HEK293T (cell line): ENCODE measurements around the gene TANC1.

ENCODE experiments used
- CTCF ChIA-PET: fragments of 350-600 bp; formaldehyde crosslinking; extraction: SDS; loops from one replicate; lab custom pipeline; 2021; ENCODE audit warnings: antibody characterized with exemption, inconsistent platforms; lab: Yijun Ruan, JAX
- POLR2A ChIA-PET: fragments of 350-600 bp; formaldehyde crosslinking; extraction: SDS; loops from one replicate; lab custom pipeline; 2020; ENCODE audit warnings: antibody characterized with exemption, inconsistent platforms; lab: Yijun Ruan, JAX
- DNase-seq: peaks from one replicate; pipeline ENCODE4 v3.0.0; 2012; ENCODE audit warnings: mixed read lengths; ENCODE audit errors: extremely low spot score
- ARNT ChIP-seq: fragments of 450-650 bp; IDR thresholded peaks from 2 replicates; pipeline ENCODE4 v1.6.1; 2017; ENCODE audit warnings: mild to moderate bottlenecking
- BHLHE40 ChIP-seq: fragments of 450-650 bp; IDR thresholded peaks from 2 replicates; pipeline ENCODE4 v1.6.1; 2016; ENCODE audit warnings: mild to moderate bottlenecking, moderate library complexity, borderline replicate concordance
- CTBP1 ChIP-seq: fragments of 450-650 bp; IDR thresholded peaks from 2 replicates; pipeline ENCODE4 v1.6.1; 2016; ENCODE audit warnings: borderline replicate concordance
- ELF4 ChIP-seq: fragments of 450-650 bp; IDR thresholded peaks from 2 replicates; pipeline ENCODE4 v1.6.1; 2017; ENCODE audit warnings: antibody characterized with exemption
- FOXA1 ChIP-seq: fragments of 450-650 bp; IDR thresholded peaks from 2 replicates; pipeline ENCODE4 v1.6.1; 2016; ENCODE audit warnings: mild to moderate bottlenecking
- FOXK2 ChIP-seq: fragments of 450-650 bp; IDR thresholded peaks from 2 replicates; pipeline ENCODE4 v1.6.1; 2016; ENCODE audit warnings: mild to moderate bottlenecking
- FOXM1 ChIP-seq: fragments of 450-650 bp; IDR thresholded peaks from 2 replicates; pipeline ENCODE4 v1.6.1; 2017; ENCODE audit warnings: mild to moderate bottlenecking, borderline replicate concordance
- HDGF ChIP-seq: fragments of 450-650 bp; IDR thresholded peaks from 2 replicates; pipeline ENCODE4 v1.6.1; 2017; ENCODE audit warnings: antibody characterized with exemption, borderline replicate concordance
- L3MBTL2 ChIP-seq: fragments of 450-650 bp; conservative IDR thresholded peaks from 2 replicates; pipeline ENCODE4 v1.6.1; 2016; ENCODE audit warnings: mild to moderate bottlenecking
- LEF1 ChIP-seq: fragments of 450-650 bp; IDR thresholded peaks from 2 replicates; pipeline ENCODE4 v1.6.1; 2017; ENCODE audit warnings: mild to moderate bottlenecking, borderline replicate concordance
- NFRKB ChIP-seq: fragments of 450-650 bp; IDR thresholded peaks from 2 replicates; pipeline ENCODE4 v1.6.1; 2016; ENCODE audit warnings: mild to moderate bottlenecking, moderate library complexity
- SP1 ChIP-seq: fragments of 450-650 bp; IDR thresholded peaks from 2 replicates; pipeline ENCODE4 v1.6.1; 2017
- SUZ12 ChIP-seq: fragments of 450-650 bp; IDR thresholded peaks from 2 replicates; pipeline ENCODE4 v1.6.1; 2016; ENCODE audit warnings: mild to moderate bottlenecking
- TARDBP ChIP-seq: fragments of 450-650 bp; IDR thresholded peaks from 2 replicates; pipeline ENCODE4 v1.6.1; 2016
- ZNF384 ChIP-seq: fragments of 450-650 bp; IDR thresholded peaks from 2 replicates; pipeline ENCODE4 v1.6.1; 2016
- TF ChIP-seq, protein P1 (sequence below): fragments of 450-650 bp; IDR thresholded peaks from 2 replicates; pipeline ENCODE4 v1.6.1; 2016

Gene TANC1

DNA sequence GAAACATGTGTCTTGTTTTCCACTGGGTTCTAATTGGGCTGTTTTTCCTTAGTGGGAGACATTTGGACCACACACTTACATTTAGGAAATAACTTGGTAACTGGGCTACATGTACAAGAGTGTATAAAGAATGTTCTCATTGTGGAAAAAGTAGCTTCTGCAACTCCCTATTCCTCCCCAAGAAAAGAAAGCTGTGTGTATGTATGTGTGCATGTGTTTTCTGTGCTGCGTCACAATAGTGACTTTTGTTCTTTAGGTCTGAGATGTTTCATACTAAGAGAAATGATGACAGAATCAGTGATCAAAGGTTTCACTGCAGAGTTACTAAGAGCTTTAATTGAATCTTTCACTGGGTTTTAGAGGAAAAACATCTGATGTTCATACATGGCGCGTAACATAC, 82.7 kb downstream of the TANC1 start:
- DNase-seq = no peak
- TF ChIP-seq ARNT (no peak), ELF4 (no peak), BHLHE40 (no peak), CTBP1 (no peak), L3MBTL2 (no peak), SP1 (no peak), SUZ12 (no peak)
- ChIA-PET POLR2A (no interaction called here), CTCF (interaction anchor here (0.6 to 0.9 kb wide), 4 partner anchors 25 to 121 kb away, joined by 3 to 10 read pairs (median 3); no protein-coding TSS in a partner anchor)

DNA sequence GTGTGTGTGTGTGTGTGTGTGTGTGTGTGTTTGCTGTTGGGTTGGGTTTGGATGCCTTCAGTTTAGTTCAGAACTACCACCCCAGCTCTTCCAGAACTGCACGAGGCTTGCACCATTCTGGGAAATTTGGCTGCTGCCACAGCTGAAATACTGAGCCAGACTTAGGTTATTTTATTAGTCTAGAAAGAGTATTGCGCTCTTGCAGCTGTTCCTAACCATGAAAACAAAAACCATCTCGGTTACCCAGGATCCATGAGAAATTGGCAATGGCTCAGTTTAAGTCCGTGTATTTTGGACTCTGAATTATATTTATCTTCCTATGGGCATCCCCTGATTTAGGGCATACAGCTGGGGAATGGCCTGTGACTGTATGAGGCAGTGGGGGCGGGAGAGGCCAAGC, 83.2 kb downstream of the TANC1 start:
- ChIA-PET POLR2A (no interaction called here), CTCF (interaction anchor here (0.6 to 0.9 kb wide), 4 partner anchors 26 to 122 kb away, joined by 3 to 10 read pairs (median 3); no protein-coding TSS in a partner anchor)
- TF ChIP-seq ZNF384 (no peak), FOXM1 (no peak), LEF1 (no peak), TARDBP (no peak), SP1 (no peak), L3MBTL2 (no peak), CTBP1 (no peak), HDGF (no peak), FOXK2 (no peak), FOXA1 (no peak), ARNT (no peak)
- no peak for DNase-seq

DNA sequence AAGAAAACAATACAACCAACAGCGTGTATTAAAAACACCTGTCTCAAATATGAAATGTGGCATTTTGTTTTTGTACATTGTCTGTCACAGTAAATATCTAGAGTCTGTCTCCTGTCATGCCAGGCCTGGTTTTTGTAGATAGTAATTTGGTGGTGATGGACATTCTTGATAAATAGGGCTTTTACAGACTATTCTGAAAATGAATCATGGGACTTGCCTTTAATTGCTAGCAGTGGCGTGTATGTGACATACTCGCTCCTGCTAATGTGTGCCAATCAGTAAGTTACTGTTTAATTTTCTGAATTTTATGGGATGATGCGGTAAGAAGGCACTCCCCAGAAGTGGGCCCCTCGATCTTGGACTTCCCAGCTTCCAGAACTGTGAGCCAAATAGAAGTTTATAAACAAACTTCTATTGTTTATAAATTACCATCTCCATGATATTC, 83.7 kb downstream of the TANC1 start:
- ChIA-PET CTCF (no interaction called here), POLR2A (no interaction called here)
- DNase-seq = no peak
- TF ChIP-seq FOXK2 (no peak), SUZ12 (no peak), FOXA1 (no peak), TARDBP (no peak)
- TF ChIP-seq, protein P1, sequence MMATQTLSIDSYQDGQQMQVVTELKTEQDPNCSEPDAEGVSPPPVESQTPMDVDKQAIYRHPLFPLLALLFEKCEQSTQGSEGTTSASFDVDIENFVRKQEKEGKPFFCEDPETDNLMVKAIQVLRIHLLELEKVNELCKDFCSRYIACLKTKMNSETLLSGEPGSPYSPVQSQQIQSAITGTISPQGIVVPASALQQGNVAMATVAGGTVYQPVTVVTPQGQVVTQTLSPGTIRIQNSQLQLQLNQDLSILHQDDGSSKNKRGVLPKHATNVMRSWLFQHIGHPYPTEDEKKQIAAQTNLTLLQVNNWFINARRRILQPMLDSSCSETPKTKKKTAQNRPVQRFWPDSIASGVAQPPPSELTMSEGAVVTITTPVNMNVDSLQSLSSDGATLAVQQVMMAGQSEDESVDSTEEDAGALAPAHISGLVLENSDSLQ = 0 out of 2 replicates have a peak, but pooled peaks have one; percentile 25

DNA sequence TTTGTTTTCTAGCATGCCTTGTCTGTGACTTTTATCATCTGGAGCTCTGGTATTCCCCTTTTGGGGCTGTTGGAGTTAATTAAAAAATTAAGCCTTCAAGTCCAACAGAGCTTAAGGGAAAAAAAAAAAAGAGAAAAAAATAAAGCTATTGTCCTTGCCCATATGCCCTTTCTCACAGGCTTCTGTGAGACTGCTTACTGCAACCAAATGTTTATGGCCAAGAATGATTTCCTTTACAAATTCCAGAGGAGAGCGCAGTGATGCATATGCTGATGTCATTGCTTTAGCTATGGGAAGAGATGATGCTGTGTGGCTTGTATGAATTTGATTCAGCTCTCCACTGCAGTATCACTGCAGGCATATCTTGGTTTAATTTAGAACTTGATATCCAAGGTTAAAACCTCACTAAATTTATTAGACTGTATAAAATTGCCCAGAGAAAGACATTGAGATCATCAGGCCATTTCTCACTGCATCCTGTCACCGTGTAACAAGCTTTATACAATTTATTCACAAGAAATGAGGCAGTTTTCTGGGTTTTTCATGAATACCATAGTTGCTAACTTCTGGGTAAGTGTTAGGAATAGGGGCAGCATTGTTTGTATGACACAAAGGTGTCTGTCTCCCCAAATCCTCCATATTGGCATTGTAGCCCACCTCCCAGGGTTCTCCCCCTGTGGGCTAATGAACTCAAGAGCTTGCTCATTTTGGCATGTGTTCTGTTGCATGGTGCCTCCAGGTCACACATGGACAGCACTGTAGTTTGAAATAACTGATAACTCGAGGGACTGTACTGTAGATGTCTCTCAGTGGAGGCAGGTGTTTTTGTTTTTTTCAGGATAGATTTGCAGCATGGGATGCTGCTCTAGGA, 85.0 kb downstream of the TANC1 start:
- CTCF ChIA-PET = interaction anchor here (0.6 to 1.4 kb wide), 3 partner anchors 9 to 535 kb away, joined by 3 to 4 read pairs (median 3); no protein-coding TSS in a partner anchor
- TF ChIP-seq FOXM1 = no peak
- TF ChIP-seq ARNT = no peak
- TF ChIP-seq ZNF384 = no peak
- TF ChIP-seq ELF4 = no peak
- no peak for TF ChIP-seq LEF1
- POLR2A ChIA-PET = no interaction called here
- no peak for DNase-seq

DNA sequence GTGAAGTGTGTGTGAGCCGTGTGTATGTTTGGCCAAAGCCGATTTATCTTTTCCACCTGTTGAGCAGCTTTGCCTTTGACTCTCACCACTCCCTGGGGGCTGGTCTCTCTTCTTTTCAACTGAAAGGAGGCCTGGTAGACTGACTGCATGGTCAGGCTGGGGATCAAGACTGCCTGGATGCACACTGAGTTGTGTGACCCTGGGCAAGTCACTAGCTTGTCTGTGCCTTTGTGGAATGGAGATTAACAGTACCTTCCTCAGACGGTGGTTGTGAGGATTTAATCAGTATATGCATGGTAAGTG, 85.5 kb downstream of the TANC1 start:
- TF ChIP-seq L3MBTL2 (no peak), FOXA1 (no peak), TARDBP (no peak), NFRKB (no peak), SUZ12 (no peak), SP1 (no peak), CTBP1 (no peak), FOXK2 (no peak), ARNT (no peak), ZNF384 (no peak), BHLHE40 (no peak), HDGF (no peak), LEF1 (no peak), ELF4 (no peak), FOXM1 (no peak)
- TF ChIP-seq, protein P1 = no peak
- ChIA-PET POLR2A (no interaction called here), CTCF (interaction anchor here (0.6 to 1.4 kb wide), 3 partner anchors 9 to 11 kb away, joined by 3 to 4 read pairs (median 3); no protein-coding TSS in a partner anchor)
- no peak for DNase-seq

DNA sequence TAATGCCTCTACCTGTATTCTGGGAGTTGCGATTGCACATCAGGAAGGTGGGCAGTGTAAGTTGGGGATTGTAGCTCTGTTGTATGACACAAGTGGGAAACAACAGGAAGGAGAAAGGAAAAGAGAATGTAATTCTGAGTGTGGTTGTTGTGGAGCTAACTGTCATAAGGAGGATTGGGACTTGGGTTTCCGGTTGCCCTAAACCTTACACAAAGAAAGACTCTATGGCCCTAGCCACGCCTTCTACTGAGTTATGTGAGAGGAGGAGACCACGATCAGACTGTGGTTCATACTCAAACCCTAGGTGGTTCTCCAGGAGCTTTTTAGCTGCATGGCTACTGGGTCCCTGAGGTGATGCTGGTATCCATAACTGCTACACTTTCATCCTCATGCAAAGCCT, 86.5 kb downstream of the TANC1 start:
- ChIA-PET CTCF (interaction anchor here (0.6 to 1.4 kb wide), 2 partner anchors 8 to 107 kb away, joined by 3 to 4 read pairs; no protein-coding TSS in a partner anchor), POLR2A (interaction anchor here (0.6 to 1.4 kb wide), 2 partner anchors 10 to 155 kb away, joined by 4 read pairs; no protein-coding TSS in a partner anchor)
- no peak for TF ChIP-seq ARNT
- TF ChIP-seq HDGF = no peak
- TF ChIP-seq SUZ12 = no peak
- TF ChIP-seq L3MBTL2 = no peak
- TF ChIP-seq SP1 = no peak
- TF ChIP-seq BHLHE40 = no peak
- TF ChIP-seq FOXM1 = no peak
- no peak for TF ChIP-seq FOXA1
- no peak for TF ChIP-seq FOXK2
- TF ChIP-seq NFRKB = no peak
- no peak for TF ChIP-seq TARDBP
- no peak for DNase-seq
